Mucosa of descending colon (tissue), 3 donors: ENCODE data around the gene SMIM30. TPM values are rescaled to one million over a fixed set of nuclear protein-coding genes. Genes with fewer than 3 reads are reported as not detected.

Experiments
- ATAC-seq: fragments of 200-7000 bp; cut with Tn5 transposase; one replicate; pipeline ENCODE4 v1.9.1; 2020; ENCODE audit warnings: mild to moderate bottlenecking, moderate library complexity
- DNase-seq, 3 donors: peaks; one replicate each; pipeline ENCODE4 v3.0.0-alpha.2; 2020
- H3K36me3 ChIP-seq: fragments of 200-600 bp; one replicate; pipeline ENCODE4 v1.8.0; 2021; ENCODE audit warnings: low read depth, mild to moderate bottlenecking
- H3K4me1 ChIP-seq: fragments of 200-600 bp; one replicate; pipeline ENCODE4 v1.8.0; 2021; ENCODE audit warnings: low read depth, mild to moderate bottlenecking
- H3K4me3 ChIP-seq: fragments of 200-600 bp; one replicate; pipeline ENCODE4 v1.8.0; 2021; ENCODE audit warnings: mild to moderate bottlenecking
- H3K9me3 ChIP-seq: fragments of 200-600 bp; one replicate; pipeline ENCODE4 v1.8.0; 2021; ENCODE audit warnings: mild to moderate bottlenecking
- intact Hi-C, 2 donors: fragments of 100-400 bp; cut with DNase I in 1 of 2; cut with micrococcal nuclease in 1 of 2; formaldehyde crosslinking; loops; one replicate each; pipeline versions ENCODE4 v1.11.0 to v1.11.1; 2022; cut with DNase I, micrococcal nuclease
- total RNA-seq, 3 donors: library from RNA; stranded (reverse); fragmentation: NEBNext Ultra II Directional in 2 of 3; extraction: Animal tissue kit (Norgen Biotek cat#: 25700) in 2 of 3; gene quantifications; one replicate each; pipeline versions ENCODE4 v1.2.1 to v1.2.4, GENCODE V29; 2021 to 2023
- TF ChIP-seq, protein P1 (sequence below): fragments of 200-600 bp; IDR thresholded peaks from one replicate; pipeline ENCODE4 v1.8.0; 2022; ENCODE audit warnings: antibody characterized with exemption, mild to moderate bottlenecking
- donor health status: DM: no; HTN: no; CAD: no; lungs with moderate emphysema.
- donor health status: DM: no; HTN: no; CAD: no.
- donor health status: DM: no; HTN: yes; CAD: no.

Gene SMIM30
- total RNA-seq, 3 donors from 2014 or later, result 21.4 to 27.6 (median 26.9) TPM

DNA sequence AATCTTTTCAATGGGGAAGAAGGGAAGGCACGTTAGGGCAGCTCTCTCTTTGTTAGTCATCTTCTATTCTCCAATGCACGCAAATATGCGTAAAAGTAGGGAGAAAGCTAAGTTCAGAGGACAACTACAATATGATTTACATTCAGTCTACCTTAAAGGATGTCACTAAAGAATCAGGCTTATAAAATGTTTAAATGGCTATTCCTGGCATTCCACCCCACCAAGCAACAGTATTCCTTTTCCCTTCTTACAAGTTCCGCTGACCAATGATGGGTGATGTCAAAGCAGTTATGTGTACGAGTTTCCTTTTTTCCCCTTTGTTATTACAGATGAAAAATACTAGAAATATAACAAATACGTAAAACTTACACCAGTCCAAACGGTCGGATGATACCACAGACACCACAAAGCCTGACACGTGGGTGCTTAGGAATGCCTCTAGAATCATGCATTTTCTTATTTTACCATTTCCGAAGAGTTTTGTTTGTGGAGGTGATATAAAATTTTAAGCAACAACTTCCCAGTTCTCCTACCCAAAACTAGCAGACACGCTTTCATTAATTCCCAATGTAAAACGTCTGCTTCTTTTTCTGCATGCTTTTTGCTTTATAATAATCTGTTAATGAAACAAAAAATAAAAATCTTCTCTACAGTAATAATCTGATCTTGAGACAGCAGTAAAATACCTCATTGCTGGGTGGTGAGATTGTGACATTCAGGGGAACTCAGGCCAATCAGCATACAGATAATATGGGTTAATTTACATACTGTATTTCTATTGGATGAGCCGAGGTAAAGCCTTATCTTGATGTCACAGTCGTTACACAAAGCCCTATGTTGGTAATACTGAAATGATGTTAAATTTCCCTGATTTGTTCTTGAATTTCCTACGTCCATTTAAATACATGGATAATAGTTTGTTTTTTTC is 31.0 kb downstream of the SMIM30 start:
- intact Hi-C loops, result no loop called here
- no peaks in the 10 kb centered on the region for H3K36me3 ChIP-seq
- H3K4me1 ChIP-seq, result no peaks in the 10 kb centered on the region
- H3K4me3 ChIP-seq, result no peak overlapping the region
- DNase-seq (no peak), ATAC-seq (peak; percentile 58)
- no peaks in the 10 kb centered on the region for H3K9me3 ChIP-seq
- TF ChIP-seq, protein P1, sequence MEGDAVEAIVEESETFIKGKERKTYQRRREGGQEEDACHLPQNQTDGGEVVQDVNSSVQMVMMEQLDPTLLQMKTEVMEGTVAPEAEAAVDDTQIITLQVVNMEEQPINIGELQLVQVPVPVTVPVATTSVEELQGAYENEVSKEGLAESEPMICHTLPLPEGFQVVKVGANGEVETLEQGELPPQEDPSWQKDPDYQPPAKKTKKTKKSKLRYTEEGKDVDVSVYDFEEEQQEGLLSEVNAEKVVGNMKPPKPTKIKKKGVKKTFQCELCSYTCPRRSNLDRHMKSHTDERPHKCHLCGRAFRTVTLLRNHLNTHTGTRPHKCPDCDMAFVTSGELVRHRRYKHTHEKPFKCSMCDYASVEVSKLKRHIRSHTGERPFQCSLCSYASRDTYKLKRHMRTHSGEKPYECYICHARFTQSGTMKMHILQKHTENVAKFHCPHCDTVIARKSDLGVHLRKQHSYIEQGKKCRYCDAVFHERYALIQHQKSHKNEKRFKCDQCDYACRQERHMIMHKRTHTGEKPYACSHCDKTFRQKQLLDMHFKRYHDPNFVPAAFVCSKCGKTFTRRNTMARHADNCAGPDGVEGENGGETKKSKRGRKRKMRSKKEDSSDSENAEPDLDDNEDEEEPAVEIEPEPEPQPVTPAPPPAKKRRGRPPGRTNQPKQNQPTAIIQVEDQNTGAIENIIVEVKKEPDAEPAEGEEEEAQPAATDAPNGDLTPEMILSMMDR, result no peak

- DNase-seq, result peak; percentile 16 to 53 (median 38)
- intact Hi-C loops, result no loop called here
- peak; percentile 58 for ATAC-seq
- Histone ChIP-seq H3K36me3 (no peaks in the 10 kb centered on the region), H3K4me1 (no peaks in the 10 kb centered on the region), H3K9me3 (no peaks in the 10 kb centered on the region), H3K4me3 (no peak within 1 kb of the TSS)
- TF ChIP-seq, protein P1, result no peak
These were observed 31.9 kb downstream of the SMIM30 start, which contains the start of gene GPR85 for GRCh38 chr7:113086431-113086888. GPR85 (minus strand) TSS chr7:113086827; CDS start chr7:113084721, 2,106 bp downstream.

- no peak for ATAC-seq
- H3K36me3 ChIP-seq, result no peaks in the 10 kb centered on the region
- TF ChIP-seq, protein P1, result no peak
- no peak overlapping the region for H3K4me3 ChIP-seq
- DNase-seq, result no peak
- intact Hi-C loops, result no loop called here
- H3K9me3 ChIP-seq, result no peaks in the 10 kb centered on the region
- H3K4me1 ChIP-seq, result no peaks in the 10 kb centered on the region
These were observed 32.5 kb downstream of the SMIM30 start for GRCh38 chr7:113085781-113086390.

DNA sequence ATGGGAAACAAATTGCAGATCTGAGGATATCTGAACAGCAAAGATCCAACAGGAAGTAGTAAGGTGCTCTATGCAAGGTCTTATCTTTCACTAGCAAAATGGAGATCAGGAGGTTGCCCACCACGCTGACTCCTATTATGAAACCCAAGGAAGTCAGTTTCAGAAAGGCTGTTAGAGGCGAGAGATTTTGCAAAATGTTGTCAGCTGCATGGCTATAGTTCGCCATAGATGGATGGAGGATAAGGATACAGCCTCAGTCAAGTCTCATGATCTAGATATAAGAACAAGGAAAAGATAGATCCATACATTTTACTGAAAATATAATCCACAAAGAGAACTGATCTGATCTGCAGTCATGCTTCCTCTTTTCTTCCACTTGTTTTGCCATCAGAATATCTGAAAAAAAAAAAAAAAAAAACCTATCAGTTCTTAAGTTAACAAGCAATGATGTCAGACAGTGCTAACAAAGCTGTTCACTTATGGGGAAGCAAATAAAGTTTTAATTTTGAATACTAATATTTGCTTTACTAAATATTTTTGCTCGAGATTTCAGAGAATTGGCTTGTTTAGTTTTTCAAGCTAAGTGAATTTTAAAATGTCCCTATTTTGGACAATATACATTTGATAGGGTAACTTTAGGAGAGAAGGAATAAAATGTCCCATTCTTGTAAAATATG is 33.7 kb downstream of the SMIM30 start:
- no peaks in the 10 kb centered on the region for H3K4me1 ChIP-seq
- H3K36me3 ChIP-seq, result no peaks in the 10 kb centered on the region
- intact Hi-C loops, result no loop called here
- H3K4me3 ChIP-seq, result no peak overlapping the region
- DNase-seq (no peak), ATAC-seq (no peak)
- TF ChIP-seq, protein P1, result no peak
- H3K9me3 ChIP-seq, result no peaks in the 10 kb centered on the region

GRCh38 chr7:113083816-113084495 is 34.4 kb downstream of the SMIM30 start:
- Histone ChIP-seq H3K4me1 (no peaks in the 10 kb centered on the region), H3K4me3 (no peak overlapping the region), H3K36me3 (no peaks in the 10 kb centered on the region), H3K9me3 (no peaks in the 10 kb centered on the region)
- ATAC-seq (no peak), DNase-seq (no peak)
- TF ChIP-seq, protein P1, result no peak
- intact Hi-C loops, result no loop called here
